Measurements from ENCODE around the gene THSD7B. TPM values are rescaled to one million over a fixed set of nuclear protein-coding genes. Genes with fewer than 3 reads are reported as not detected.

THSD7B gene
- total and polyA plus RNA-seq, 2 donors from 2014 or later, result 0.34 to 0.85 TPM

DNA sequence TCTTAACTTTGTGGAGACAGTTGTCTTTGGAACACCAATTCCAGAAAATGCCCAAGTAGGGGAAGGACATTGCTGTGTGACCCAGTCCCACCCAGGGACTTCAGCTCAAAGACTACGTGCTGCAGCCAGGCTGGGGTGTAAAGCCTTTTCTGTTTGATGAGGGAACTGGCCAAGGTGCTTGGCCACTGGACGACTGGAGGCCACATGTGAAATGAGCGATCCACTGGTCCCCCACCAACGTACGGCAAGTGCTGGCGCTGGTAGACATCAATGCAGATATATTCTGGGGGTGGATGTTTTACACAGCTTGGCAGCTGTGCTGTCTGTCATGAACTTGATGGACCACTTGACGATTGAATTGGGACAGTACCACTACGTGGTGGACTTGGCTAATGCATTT is 616.4 kb downstream of the THSD7B start:
- no peak overlapping the region for H3K4me3 ChIP-seq (ENCODE audit: low read length in 3 of 3)
- H3K27me3 ChIP-seq (ENCODE audit: control insufficient read depth, insufficient read depth, low read length), result no peaks in the 10 kb centered on the region
- no peak for FAIRE-seq
- H3K9ac ChIP-seq (ENCODE audit: low read length in 3 of 3), result no peak overlapping the region
- intact Hi-C loops (cut with DNase I), result no loop called here
- peaks cover 0 to 6% (median 0%) of the 10 kb centered on the region in 3 donors for H3K9me3 ChIP-seq (ENCODE audit: control insufficient read depth in 2 of 3, insufficient read depth in 1 of 3, low read length in 3 of 3)
- TF ChIP-seq, protein P1, sequence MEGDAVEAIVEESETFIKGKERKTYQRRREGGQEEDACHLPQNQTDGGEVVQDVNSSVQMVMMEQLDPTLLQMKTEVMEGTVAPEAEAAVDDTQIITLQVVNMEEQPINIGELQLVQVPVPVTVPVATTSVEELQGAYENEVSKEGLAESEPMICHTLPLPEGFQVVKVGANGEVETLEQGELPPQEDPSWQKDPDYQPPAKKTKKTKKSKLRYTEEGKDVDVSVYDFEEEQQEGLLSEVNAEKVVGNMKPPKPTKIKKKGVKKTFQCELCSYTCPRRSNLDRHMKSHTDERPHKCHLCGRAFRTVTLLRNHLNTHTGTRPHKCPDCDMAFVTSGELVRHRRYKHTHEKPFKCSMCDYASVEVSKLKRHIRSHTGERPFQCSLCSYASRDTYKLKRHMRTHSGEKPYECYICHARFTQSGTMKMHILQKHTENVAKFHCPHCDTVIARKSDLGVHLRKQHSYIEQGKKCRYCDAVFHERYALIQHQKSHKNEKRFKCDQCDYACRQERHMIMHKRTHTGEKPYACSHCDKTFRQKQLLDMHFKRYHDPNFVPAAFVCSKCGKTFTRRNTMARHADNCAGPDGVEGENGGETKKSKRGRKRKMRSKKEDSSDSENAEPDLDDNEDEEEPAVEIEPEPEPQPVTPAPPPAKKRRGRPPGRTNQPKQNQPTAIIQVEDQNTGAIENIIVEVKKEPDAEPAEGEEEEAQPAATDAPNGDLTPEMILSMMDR (IDR thresholded peaks at IDR 0.05; ENCODE audit: borderline replicate concordance, extremely low read depth, insufficient read depth), result no peak
- no peak overlapping the region for H3K27ac ChIP-seq (ENCODE audit: low read depth in 2 of 2, low read length in 2 of 2)
- H3K4me1 ChIP-seq (ENCODE audit: control insufficient read depth in 2 of 3, insufficient read depth in 2 of 3, low read depth in 1 of 3, low read length in 3 of 3), result no peaks in the 10 kb centered on the region
- DNase-seq, result no peak
- H3K36me3 ChIP-seq (ENCODE audit: control insufficient read depth in 2 of 3, insufficient read depth in 3 of 3, low read length in 3 of 3), result no peaks in the 10 kb centered on the region

DNA sequence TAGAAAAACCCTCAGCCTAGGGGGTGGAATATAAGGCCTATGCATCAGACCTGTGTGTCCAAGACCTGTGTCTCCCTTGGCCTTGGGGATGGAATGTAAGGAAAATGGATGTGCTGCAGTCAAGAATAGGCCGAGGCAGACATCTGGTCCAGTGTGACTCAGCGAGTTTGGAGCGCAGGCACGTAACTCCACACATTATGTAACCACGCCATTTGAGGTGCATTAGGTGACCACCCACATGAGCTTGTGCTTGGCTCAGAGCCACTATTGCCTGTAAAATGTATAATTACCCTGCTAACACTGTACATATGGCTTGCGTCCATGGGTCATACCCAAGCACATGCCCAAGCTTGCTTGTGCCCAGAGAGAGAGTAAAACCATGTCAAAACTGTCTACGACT is 618.0 kb downstream of the THSD7B start:
- peaks cover 0 to 6% (median 0%) of the 10 kb centered on the region in 3 donors for H3K9me3 ChIP-seq (ENCODE audit: control insufficient read depth in 2 of 3, insufficient read depth in 1 of 3, low read length in 3 of 3)
- no peak overlapping the region for H3K27ac ChIP-seq (ENCODE audit: low read depth in 2 of 2, low read length in 2 of 2)
- TF ChIP-seq, protein P1 (IDR thresholded peaks at IDR 0.05; ENCODE audit: borderline replicate concordance, extremely low read depth, insufficient read depth), result no peak
- intact Hi-C loops (cut with DNase I), result no loop called here
- FAIRE-seq, result no peak
- no peak for DNase-seq
- H3K9ac ChIP-seq (ENCODE audit: low read length in 3 of 3), result no peak overlapping the region
- H3K4me3 ChIP-seq (ENCODE audit: low read length in 3 of 3), result no peak overlapping the region
- no peaks in the 10 kb centered on the region for H3K4me1 ChIP-seq (ENCODE audit: control insufficient read depth in 2 of 3, insufficient read depth in 2 of 3, low read depth in 1 of 3, low read length in 3 of 3)
- H3K36me3 ChIP-seq (ENCODE audit: control insufficient read depth in 2 of 3, insufficient read depth in 3 of 3, low read length in 3 of 3), result no peaks in the 10 kb centered on the region
- no peaks in the 10 kb centered on the region for H3K27me3 ChIP-seq (ENCODE audit: control insufficient read depth, insufficient read depth, low read length)

DNA sequence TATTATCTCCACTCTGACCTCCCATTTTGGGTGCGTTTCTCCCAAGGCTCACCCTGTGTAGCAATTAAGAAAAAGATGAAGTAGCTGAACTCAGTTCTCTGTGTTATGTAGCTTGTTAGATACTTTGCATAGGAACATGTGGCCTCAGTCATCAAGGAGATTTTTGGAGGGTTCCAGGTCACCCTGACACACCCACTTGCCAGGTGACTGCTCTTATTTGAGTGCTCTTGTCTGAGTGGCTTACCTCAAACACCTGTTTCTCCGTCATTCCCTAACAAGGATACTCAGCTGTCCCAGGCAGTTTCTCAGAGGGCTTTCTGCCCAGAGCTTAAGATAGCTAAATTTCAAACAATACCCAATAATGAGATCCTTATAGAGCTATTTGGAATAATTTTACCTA is 621.7 kb downstream of the THSD7B start:
- intact Hi-C loops (cut with DNase I), result no loop called here
- H3K9ac ChIP-seq (ENCODE audit: low read length in 3 of 3), result no peak overlapping the region
- no peak overlapping the region for H3K27ac ChIP-seq (ENCODE audit: low read depth in 2 of 2, low read length in 2 of 2)
- TF ChIP-seq, protein P1 (IDR thresholded peaks at IDR 0.05; ENCODE audit: borderline replicate concordance, extremely low read depth, insufficient read depth), result no peak
- no peaks in the 10 kb centered on the region for H3K27me3 ChIP-seq (ENCODE audit: control insufficient read depth, insufficient read depth, low read length)
- H3K4me3 ChIP-seq (ENCODE audit: low read length in 3 of 3), result no peak overlapping the region
- peaks cover 0 to 6% (median 0%) of the 10 kb centered on the region in 3 donors for H3K9me3 ChIP-seq (ENCODE audit: control insufficient read depth in 2 of 3, insufficient read depth in 1 of 3, low read length in 3 of 3)
- no peaks in the 10 kb centered on the region for H3K36me3 ChIP-seq (ENCODE audit: control insufficient read depth in 2 of 3, insufficient read depth in 3 of 3, low read length in 3 of 3)
- H3K4me1 ChIP-seq (ENCODE audit: control insufficient read depth in 2 of 3, insufficient read depth in 2 of 3, low read depth in 1 of 3, low read length in 3 of 3), result no peaks in the 10 kb centered on the region
- DNase-seq (no peak), FAIRE-seq (no peak)

DNA sequence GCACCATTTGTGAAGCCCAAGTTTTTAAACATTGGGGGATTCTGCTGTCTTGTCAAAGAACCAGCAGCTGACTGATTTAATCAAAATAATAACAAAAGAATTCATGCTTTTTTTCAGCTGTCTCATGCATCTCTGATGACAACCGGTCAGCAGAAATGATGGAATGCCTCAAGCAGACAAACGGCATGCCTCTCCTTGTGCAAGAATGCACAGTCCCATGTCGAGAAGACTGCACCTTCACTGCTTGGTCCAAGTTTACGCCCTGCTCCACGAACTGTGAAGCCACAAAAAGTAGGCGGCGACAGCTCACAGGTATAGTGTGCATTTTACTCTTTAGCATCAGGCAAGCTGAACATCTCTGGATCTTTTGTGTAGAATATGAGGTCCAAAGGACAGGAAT is 640.2 kb downstream of the THSD7B start:
- DNase-seq, result no peak
- no peak overlapping the region for H3K9ac ChIP-seq (ENCODE audit: low read length in 3 of 3)

More for the DNA sequence above, 640.2 kb downstream of the THSD7B start:
- Histone ChIP-seq H3K27me3 (ENCODE audit: control insufficient read depth, insufficient read depth, low read length) (no peaks in the 10 kb centered on the region), H3K9me3 (ENCODE audit: control insufficient read depth in 2 of 3, insufficient read depth in 1 of 3, low read length in 3 of 3) (no peaks in the 10 kb centered on the region), H3K4me1 (ENCODE audit: control insufficient read depth in 2 of 3, insufficient read depth in 2 of 3, low read depth in 1 of 3, low read length in 3 of 3) (no peaks in the 10 kb centered on the region), H3K27ac (ENCODE audit: low read depth in 2 of 2, low read length in 2 of 2) (no peak overlapping the region), H3K4me3 (ENCODE audit: low read length in 3 of 3) (no peak overlapping the region), H3K36me3 (ENCODE audit: control insufficient read depth in 2 of 3, insufficient read depth in 3 of 3, low read length in 3 of 3) (no peaks in the 10 kb centered on the region)
- FAIRE-seq, result no peak
- TF ChIP-seq, protein P1 (IDR thresholded peaks at IDR 0.05; ENCODE audit: borderline replicate concordance, extremely low read depth, insufficient read depth), result no peak
- intact Hi-C loops (cut with DNase I), result no loop called here
